Measurements from ENCODE around the gene LRRC63. TPM values are rescaled to one million over a fixed set of nuclear protein-coding genes. Genes with fewer than 3 reads are reported as not detected.

The LRRC63 gene
- total RNA-seq, 1 experiment from 2014 or later, result not detected

- no peaks in the 10 kb centered on the region for H3K36me3 ChIP-seq (ENCODE audit: control insufficient read depth in 1 of 2, insufficient read depth in 2 of 2, low read length in 2 of 2)
- no peak overlapping the region for H3K4me2 ChIP-seq (ENCODE audit: low read length)
- POLR2A ChIA-PET, result no interaction called here
- BruUV-seq (replicated peaks), result no TSS peak
- 0 out of 2 replicates have a peak, but pooled peaks cover 12% of the 10 kb centered on the region for H3K27me3 ChIP-seq (ENCODE audit: insufficient read depth, low read length)
- RAD21 ChIA-PET (ENCODE audit: low non-redundant PET in 1 of 2, low total read pairs in 2 of 2, uncharacterized antibody in 2 of 2, unreplicated experiment in 2 of 2), result no interaction called here
- no peak overlapping the region for H2AFZ ChIP-seq (ENCODE audit: low read depth, low read length, poor library complexity, severe bottlenecking)
- H3K79me2 ChIP-seq (ENCODE audit: insufficient read depth, low read length), result no peaks in the 10 kb centered on the region
- CTCF ChIA-PET, result no interaction called here
- H4K20me1 ChIP-seq (ENCODE audit: insufficient read depth), result no peaks in the 10 kb centered on the region
- no peak overlapping the region for H3K27ac ChIP-seq (ENCODE audit: low read depth, low read length)
- no peak for DNase-seq (ENCODE audit: low read depth, low spot score)
- no peaks in the 10 kb centered on the region for H3K9me3 ChIP-seq (ENCODE audit: control insufficient read depth in 1 of 2, insufficient read depth in 1 of 2, low read depth in 1 of 2, low read length in 2 of 2)
- no peak overlapping the region for H3K4me3 ChIP-seq (replicated peaks in 1 of 2; ENCODE audit: low read depth in 1 of 2, low read length in 2 of 2)
- intact Hi-C loops (cut with micrococcal nuclease), result loop anchor here (10.0 kb wide), 1 partner anchor 119 kb away; no protein-coding TSS in a partner anchor
- no peak overlapping the region for H3K9ac ChIP-seq (ENCODE audit: low read length)
- H3K4me1 ChIP-seq (ENCODE audit: control insufficient read depth in 1 of 2, insufficient read depth in 2 of 2, low read length in 2 of 2), result no peaks in the 10 kb centered on the region
- TF ChIP-seq REST (IDR thresholded peaks at IDR 0.05; ENCODE audit: low read depth), result no peak
- TF ChIP-seq MAX (IDR thresholded peaks at IDR 0.05), result no peak
- no peak for TF ChIP-seq EZH2phosphoT487 (IDR thresholded peaks at IDR 0.05; ENCODE audit: borderline replicate concordance)
- TF ChIP-seq, protein P1, sequence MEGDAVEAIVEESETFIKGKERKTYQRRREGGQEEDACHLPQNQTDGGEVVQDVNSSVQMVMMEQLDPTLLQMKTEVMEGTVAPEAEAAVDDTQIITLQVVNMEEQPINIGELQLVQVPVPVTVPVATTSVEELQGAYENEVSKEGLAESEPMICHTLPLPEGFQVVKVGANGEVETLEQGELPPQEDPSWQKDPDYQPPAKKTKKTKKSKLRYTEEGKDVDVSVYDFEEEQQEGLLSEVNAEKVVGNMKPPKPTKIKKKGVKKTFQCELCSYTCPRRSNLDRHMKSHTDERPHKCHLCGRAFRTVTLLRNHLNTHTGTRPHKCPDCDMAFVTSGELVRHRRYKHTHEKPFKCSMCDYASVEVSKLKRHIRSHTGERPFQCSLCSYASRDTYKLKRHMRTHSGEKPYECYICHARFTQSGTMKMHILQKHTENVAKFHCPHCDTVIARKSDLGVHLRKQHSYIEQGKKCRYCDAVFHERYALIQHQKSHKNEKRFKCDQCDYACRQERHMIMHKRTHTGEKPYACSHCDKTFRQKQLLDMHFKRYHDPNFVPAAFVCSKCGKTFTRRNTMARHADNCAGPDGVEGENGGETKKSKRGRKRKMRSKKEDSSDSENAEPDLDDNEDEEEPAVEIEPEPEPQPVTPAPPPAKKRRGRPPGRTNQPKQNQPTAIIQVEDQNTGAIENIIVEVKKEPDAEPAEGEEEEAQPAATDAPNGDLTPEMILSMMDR (IDR thresholded peaks at IDR 0.05 in 2 of 3, conservative IDR thresholded peaks at IDR 0.05 in 1 of 3; ENCODE audit: borderline replicate concordance in 1 of 3, insufficient read depth in 1 of 3, low read depth in 2 of 3, low read length in 2 of 3), result no peak
- no peak for TF ChIP-seq SP1 (IDR thresholded peaks at IDR 0.05; ENCODE audit: low read depth)
- TF ChIP-seq ELF1 (IDR thresholded peaks at IDR 0.05; ENCODE audit: borderline replicate concordance, low read depth), result no peak
- no peak for ATAC-seq
- H3K9me2 ChIP-seq (ENCODE audit: insufficient read depth), result no peaks in the 10 kb centered on the region
Observed at GRCh38 chr13:46165485-46166223, 46.1 kb upstream of the LRRC63 start.

All from HCT116 (cell line).